Measurements from ENCODE around the gene ELL2. TPM values are rescaled to one million over a fixed set of nuclear protein-coding genes. Genes with fewer than 3 reads are reported as not detected.

Gene ELL2
- total and polyA plus RNA-seq, 2 of the 13 experiments (the other 11 are each of a cell fraction or from before 2014, with no cell fraction given) = 78.9 to 97.1 TPM

GRCh38 chr5:95858661-95859595 is 102.7 kb downstream of the ELL2 start (continued):
- no peak for TF ChIP-seq POLR2AphosphoS2 (IDR thresholded peaks at IDR 0.05; ENCODE audit: low read depth, low read length)
- peak; percentile 87; the same call in 1 of the 2 replicates for TF ChIP-seq ZNF607 (CRISPR knock-in tag; IDR thresholded peaks at IDR 0.05; ENCODE audit: borderline replicate concordance)
- TF ChIP-seq PRMT3 (CRISPR knock-in tag; IDR thresholded peaks at IDR 0.05; ENCODE audit: borderline replicate concordance, low read depth) = peak; percentile 60; the same call in 1 of the 2 replicates
- TF ChIP-seq, protein P1, sequence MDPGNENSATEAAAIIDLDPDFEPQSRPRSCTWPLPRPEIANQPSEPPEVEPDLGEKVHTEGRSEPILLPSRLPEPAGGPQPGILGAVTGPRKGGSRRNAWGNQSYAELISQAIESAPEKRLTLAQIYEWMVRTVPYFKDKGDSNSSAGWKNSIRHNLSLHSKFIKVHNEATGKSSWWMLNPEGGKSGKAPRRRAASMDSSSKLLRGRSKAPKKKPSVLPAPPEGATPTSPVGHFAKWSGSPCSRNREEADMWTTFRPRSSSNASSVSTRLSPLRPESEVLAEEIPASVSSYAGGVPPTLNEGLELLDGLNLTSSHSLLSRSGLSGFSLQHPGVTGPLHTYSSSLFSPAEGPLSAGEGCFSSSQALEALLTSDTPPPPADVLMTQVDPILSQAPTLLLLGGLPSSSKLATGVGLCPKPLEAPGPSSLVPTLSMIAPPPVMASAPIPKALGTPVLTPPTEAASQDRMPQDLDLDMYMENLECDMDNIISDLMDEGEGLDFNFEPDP (CRISPR knock-in tag; conservative IDR thresholded peaks at IDR 0.05) = no peak
- peak; percentile 77 for TF ChIP-seq ZNF142 (CRISPR knock-in tag; IDR thresholded peaks at IDR 0.05)
- TF ChIP-seq NFKBIZ (CRISPR knock-in tag; IDR thresholded peaks at IDR 0.05) = 0 out of 2 replicates have a peak, but pooled peaks have one; percentile 67
- peak; percentile 63; the same call in 1 of the 2 replicates for TF ChIP-seq ZNF768 (CRISPR knock-in tag; IDR thresholded peaks at IDR 0.05)
- peak; percentile 99 for TF ChIP-seq HOXA3 (CRISPR knock-in tag; IDR thresholded peaks at IDR 0.05)
- TF ChIP-seq, protein P2, sequence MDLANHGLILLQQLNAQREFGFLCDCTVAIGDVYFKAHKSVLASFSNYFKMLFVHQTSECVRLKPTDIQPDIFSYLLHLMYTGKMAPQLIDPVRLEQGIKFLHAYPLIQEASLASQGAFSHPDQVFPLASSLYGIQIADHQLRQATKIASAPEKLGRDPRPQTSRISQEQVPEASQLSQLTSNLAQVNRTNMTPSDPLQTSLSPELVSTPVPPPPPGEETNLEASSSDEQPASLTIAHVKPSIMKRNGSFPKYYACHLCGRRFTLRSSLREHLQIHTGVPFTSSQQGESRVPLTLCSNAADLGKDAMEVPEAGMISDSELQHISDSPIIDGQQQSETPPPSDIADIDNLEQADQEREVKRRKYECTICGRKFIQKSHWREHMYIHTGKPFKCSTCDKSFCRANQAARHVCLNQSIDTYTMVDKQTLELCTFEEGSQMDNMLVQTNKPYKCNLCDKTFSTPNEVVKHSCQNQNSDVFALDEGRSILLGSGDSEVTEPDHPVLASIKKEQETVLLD (CRISPR knock-in tag; IDR thresholded peaks at IDR 0.05; ENCODE audit: low read depth) = no peak
- peak; percentile 82 for TF ChIP-seq ZNF230 (CRISPR knock-in tag; IDR thresholded peaks at IDR 0.05)
- TF ChIP-seq YEATS4 (CRISPR knock-in tag; IDR thresholded peaks at IDR 0.05; ENCODE audit: borderline replicate concordance) = peak; percentile 80
- TF ChIP-seq FOSL2 (CRISPR knock-in tag; IDR thresholded peaks at IDR 0.05) = peak; percentile 94

Data from HepG2 (cell line).